Testis (tissue), 2 donors: ENCODE measurements around the gene PCMTD2.

Experiments
- CTCF ChIP-seq, 3 experiments: fragments of 450-650 bp in 2 of 3; fragments of 200-600 bp in 1 of 3; sonication (generic) in 1 of 3; IDR thresholded peaks; one replicate each; pipeline ENCODE4 v1.5.1; 2016 to 2019; ENCODE audit warnings: antibody characterized with exemption in 3 of 3, mild to moderate bottlenecking in 2 of 3, moderate library complexity in 1 of 3
- POLR2A ChIP-seq: fragments of 450-650 bp; IDR thresholded peaks from one replicate; pipeline ENCODE4 v1.6.1; 2017; ENCODE audit warnings: antibody characterized with exemption, mild to moderate bottlenecking, moderate library complexity

- no peak for TF ChIP-seq CTCF (IDR thresholded peaks at IDR 0.05)
- TF ChIP-seq POLR2A, result no peak
These were observed 14.5 kb upstream of the PCMTD2 start for GRCh38 chr20:64241061-64241460.
